NCI-H345 treated with DMSO at 0.1 percent for 48 hours (cell line): ENCODE results near the gene RASGRP2.

Source experiments
- DNase-seq: peaks from one replicate; lab custom pipeline; 2025; ENCODE audit not compliant: unreplicated experiment; lab: John Stamatoyannopoulos, UW

Gene RASGRP2

GRCh38 chr11:64743591-64744543 lies at the start of gene RASGRP2:
Gene RASGRP2 (minus strand): TSS chr11:64744142. CDS start chr11:64742866, 1,276 bp downstream.
- no peak for DNase-seq

DNA sequence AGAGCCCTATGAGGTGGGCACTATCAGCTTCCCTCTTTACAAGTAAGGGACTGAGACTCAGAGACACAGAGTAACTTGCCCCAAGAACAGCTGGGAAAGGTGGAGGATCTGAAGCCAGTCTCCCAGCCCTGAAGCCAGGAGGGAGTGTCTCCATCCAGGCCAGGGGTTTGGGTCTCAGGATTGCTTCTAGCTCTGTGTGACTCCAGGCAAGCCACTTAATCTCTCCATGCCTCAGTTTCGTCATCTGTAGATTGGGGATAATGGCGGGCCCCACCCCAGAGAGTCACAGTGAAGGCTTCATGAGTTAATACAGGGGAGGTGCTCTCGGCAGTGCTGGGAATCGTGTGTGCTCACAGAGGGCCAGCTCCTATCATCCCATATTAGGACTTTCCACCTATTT lies 48.5 kb upstream of the RASGRP2 start:
- no peak for DNase-seq

DNA sequence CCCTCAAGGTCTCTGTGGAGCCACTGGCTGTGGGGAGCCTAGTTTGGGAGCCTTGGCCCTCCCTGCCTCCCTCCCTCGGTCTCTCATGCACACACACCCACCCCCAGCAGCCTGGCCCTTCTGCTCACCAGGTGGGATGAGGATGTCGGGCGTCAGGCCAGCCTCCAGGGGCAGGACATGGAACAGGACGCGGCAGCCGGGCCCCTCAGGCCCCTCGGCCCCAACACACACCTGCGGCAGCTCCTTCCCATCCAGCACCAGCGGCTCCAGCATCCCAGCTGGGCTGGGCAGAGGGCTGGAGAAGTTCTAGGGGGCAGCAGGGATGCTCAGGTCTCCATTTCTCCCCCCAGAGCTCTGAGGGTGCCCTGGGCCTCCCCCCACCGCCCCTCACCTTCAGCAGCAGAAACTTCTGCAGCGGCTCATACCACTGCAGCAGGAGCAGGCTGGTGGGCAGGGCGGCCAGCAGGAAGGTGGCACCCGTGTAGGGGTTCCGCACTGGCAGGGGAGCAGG lies 47.9 kb upstream of the RASGRP2 start:
- DNase-seq = no peak

DNA sequence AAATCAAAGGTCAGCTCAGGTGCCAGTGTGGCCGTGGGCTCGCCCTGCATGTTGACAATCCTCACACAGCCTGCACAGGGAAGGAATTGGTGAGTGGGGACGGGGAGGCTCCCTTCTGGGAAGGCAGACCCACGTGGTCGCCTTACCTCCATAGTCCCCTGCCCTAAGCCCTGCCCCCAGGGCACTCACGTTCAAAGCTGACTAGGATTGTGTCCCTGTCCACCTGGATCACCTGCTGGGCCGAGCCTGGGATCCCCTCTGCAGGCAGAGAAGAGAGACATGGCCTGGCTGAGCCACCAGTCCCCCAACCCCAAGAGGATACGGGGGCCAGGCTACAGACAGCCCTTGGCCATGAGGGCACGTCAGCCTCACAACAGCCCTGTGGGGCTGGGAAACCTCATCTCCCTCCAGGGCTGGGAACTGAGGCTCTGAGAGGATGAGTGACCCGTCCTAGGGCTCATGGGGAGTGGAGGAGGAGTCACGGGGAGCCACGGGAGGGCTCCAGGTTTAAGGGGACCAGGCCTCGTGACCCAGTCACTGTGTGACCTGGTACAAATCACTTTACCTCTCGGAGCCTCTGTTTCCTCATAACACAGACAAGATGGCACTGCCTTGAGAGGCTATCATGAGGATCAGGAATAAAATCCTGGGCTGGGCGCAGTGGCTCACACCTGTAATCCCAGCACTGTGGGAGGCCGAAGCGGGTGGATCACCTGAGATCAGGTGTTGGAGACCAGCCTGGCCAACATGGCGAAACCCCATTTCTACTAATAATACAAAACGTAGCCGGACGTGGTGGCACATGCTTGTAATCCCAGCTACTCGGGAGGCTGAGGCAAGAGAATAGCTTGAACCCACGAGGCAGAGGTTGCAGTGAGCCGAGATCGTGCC lies 46.5 kb upstream of the RASGRP2 start:
- DNase-seq = no peak

DNA sequence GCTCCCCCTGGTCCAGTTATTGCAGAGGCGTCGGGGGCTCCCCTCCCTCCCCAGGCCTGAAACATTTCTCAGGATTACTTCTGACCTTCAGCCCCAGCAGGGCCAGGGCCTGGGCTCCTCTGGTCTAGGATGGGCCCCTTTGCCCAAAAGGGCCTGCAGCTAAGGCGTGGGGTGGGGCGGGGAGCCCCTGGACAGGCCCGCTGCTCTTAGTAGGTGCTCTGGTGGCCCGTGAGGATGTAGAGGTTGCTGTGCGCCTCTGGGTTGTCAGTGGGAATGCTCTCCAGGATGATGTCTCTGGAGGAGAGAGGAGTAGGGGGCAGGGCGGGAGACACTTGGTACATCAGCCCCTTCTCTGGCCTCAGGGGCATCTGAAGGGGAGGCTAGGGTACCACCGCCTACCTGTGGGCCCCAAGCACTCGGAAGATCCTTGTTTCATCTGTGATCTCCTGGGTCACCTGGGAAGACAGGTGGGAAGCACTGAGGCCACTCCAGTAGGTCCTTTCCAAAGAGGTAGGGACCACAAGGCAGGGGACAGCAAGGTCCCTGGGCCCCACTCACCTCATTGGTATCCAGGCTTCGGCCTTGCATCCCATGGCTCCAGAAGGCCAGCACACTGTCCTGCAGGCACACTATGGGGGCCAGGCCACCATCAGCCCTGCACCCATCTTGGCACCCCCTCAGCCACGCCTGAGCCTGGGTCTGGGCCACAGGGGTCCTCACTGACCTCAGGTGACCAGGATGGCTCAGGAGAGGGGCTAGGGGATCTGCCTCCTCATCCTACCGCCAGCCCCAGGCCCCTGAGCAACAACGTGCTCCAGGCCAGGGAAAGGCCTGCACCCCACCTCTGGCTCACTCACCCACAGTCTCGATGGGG lies 45.6 kb upstream of the RASGRP2 start:
- DNase-seq = no peak

DNA sequence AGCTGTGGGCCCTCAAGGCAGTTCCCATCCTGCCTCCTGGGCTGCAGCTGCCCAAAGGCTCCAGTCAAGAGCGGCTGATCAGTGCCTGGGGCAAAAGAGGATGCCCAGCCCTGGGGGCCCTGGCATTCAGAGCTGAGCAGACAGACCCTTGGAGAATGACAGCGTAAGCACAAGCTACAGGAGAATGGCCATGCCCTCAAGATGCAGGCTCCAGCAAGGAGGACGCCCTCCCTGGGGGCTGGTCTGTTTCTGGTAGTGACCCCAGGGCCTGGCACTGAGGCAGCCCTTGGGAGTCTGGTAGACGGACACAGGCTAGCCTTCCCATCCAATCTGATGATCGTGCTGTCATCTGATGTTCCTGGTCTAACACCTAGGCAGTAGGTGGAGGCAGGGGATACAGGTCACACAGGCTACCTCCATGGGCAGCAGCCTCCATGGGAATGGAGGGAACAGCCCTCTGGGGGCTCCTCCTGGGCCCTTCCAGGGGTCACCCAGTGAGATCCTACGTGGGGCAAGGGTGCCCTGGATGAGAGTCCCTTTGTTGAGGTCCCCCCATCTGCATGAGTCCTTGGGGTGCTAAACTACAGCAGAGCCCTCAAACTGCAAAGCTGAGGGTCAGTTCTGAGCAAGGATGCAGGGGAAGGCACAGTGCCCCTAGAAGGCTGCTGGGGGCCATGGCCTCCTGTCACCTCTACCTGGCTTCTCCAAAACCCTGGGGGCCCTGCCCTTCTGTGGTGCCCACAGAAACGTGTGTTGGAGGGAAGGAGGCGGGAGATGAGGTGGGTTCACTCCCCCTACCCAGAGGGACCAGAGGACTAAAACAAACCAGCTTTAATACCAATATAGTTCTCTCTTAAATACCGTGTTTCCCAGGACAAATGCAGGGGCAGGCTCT lies 44.6 kb upstream of the RASGRP2 start:
- DNase-seq = no peak

DNA sequence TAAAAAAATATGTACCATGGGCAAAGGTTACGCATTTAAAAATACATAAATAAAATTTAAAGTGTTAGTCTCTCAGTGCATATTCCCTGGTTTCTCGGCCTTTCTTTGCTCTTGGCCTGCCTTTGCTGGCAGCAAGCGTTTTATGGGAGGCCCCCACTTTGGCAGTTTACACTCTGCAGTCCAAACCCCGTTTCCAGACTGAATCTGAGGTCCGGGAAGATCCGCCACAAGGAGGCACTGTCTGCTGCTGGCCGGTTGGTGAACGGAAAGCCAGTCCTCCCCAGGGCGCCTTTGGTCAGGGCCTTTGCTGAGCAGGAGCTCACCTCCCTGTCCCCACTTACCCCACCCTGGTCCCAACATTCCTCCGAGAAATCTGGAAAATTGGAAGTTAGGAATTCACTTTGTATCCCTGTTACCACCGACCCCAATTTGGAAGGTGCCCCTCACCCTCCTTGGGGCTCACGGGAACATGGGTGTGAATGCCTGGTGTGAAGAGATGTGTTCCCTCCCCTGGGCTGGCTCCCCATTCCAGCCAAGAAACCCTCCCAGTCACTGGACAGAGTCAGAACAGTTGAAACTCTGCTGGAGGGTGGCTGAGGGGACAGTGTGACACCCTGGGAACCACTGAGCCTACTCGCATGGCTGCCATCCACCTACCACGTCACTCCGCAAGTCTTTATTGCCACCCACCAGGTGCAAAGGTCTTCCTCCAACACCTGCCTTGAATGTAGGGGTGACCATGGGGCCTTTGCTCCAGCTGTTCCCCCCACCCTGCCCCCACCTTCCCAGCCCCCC lies 43.8 kb upstream of the RASGRP2 start:
- no peak for DNase-seq

- no peak for DNase-seq
Observed at GRCh38 chr11:64786308-64786707, 42.4 kb upstream of the RASGRP2 start.

DNA sequence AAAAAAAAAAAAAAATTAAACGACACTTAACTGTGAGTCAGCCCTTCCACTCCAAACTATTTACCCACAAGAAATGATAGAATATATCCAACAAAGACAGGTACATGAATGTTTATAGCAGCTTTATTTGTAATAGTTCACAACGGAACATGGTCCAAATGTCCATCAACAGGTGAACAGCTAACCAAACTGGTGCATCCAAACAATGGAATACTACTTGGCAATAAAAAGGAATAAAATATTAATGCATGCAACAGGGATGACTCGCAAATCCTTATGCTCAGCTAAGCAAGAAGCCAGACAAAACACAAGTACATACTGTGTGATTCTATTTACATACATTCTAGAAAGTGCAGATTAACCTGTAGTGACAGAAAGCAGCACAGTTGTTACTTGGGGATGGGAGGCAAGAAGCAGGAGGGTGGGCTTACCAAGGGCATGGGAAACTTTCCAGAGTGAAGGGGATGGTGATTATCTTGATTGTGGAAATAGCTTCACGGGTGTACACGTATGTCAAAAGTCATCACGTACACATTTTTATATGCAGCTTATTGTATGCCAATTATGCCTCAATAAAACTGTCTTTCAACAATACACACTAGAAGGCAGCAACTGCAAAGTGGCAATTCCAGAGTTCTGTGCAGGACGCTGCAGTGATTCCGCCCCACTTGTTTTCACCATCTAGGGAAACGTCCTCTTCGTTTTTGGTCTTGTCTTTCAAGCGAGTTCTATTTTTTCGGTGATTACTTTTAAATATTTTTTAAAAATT lies 41.1 kb upstream of the RASGRP2 start:
- DNase-seq = no peak

DNA sequence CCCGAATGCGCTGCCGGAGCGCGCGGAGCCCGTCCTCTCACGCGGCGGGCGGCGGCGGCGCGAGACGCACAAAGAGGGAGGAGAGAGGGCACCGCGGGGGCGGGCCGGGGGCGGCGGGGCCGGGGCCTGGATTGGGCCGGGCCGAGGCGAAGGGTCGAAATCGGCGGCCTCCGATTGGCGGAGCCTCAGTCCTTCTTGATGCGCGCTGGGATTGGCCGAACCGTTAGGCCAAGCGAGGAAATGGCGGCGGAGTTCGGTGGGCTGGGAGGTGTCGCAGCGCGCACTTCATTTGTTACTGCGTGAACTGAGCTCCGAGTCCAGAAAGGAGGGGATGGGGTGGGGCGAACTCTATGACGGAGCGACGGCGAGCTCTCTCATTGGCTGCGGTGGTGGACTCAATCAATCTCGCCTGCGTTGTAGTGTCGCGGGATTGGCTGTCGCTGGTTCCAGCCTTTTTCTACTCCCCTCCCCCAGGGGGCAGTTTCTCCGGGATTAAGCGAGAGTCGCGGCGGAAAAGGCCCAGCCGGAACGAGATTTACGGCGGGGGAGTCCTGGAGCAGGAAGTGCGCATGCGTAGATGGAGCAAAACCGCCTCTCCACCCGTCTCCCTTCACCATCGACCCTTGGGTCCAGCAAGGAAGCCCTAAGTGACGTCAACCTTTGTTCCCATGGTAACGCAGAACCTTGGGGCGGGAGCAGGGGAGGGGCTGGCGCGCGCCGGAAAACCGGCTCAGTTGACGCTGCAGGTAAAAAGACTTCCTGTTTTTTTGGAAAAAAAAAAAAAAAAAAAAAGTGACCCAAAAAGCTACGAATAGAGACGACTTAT lies 34.7 kb upstream of the RASGRP2 start, which contains the start of gene SF1:
Gene SF1 (minus strand): TSS at position 70 of the 826 bp plus-strand sequence. CDS start 150 bp downstream, outside the sequence.
- peak; percentile 99 for DNase-seq

GRCh38 chr11:64778223-64778472 lies 34.2 kb upstream of the RASGRP2 start:
- no peak for DNase-seq

DNA sequence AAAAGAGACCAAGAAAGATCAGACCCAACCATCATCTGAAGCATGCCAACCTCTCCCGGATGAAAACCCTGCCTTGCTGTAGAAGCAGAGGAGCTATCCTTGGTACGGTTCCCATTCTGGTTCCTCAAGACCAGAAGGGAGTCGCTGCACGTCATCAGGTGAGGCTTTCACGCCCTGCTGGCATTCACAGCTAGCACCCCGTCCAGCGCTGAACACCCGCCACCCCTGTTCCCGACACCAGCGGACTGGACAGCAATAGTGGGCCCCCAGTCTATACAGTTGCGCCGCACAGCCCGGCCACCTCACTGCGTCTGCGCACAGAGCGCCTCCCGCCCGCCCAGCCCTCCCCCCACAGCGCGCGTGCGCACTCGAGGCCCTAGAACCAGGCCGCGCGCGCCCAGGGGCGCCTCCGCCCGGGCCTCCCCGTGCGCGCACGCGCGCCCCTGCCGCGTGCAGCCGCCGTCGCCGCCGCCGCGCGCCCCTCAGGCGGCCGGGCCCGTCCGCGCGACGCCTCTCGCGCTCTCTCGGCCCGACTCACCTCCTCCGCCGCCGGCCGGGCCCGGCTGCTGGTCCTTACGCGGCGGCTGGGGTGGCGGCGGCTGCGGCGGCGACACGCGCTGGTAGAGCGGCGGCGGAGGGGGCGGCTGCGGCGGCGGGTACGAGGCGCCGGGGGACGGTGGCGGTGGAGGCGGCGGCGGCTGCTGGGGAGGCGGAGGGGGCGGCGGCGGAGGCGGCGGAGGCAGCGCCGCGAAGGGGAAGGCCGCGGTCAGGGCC lies 33.7 kb upstream of the RASGRP2 start:
- DNase-seq = peak; percentile 57

DNA sequence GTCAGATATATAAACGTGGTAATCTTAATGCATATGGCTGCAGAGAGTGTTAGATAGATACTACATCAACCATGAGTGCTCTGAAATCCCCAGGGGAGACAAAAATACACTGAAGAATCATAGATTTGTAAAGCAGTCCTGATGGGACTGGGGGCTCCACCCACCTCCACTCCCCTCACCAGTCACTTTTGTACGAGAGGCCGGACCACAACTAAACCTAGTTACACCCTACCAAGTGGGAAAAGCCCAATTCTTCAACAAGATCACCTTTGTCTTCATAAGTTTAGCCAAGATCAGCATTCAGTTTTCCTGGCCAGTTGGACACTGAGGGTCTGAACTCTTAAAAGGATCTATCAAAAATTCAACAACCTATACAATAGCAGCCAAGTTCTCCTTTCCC lies 32.9 kb upstream of the RASGRP2 start:
- no peak for DNase-seq

DNA sequence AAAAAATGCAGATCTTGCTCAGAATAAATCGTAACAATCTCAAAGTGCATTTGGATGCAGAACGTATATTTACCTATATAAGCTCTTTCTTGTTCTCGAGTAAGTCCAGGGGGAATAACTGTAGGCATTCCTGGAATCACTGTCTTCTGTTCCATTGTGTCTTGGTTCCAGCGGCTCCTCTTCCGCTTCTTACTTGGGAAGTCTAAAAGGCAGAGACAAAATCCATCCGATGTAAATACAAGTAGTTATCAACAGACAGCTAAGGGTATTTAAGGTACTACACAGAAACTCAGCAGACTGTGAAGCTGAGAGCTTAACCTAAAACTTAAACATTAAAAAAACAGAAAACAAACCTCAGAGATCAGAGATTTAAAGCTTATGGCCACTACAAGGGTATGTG lies 32.5 kb upstream of the RASGRP2 start:
- DNase-seq = no peak

- DNase-seq = no peak
Observed at GRCh38 chr11:64774144-64774543, 30.2 kb upstream of the RASGRP2 start.

DNA sequence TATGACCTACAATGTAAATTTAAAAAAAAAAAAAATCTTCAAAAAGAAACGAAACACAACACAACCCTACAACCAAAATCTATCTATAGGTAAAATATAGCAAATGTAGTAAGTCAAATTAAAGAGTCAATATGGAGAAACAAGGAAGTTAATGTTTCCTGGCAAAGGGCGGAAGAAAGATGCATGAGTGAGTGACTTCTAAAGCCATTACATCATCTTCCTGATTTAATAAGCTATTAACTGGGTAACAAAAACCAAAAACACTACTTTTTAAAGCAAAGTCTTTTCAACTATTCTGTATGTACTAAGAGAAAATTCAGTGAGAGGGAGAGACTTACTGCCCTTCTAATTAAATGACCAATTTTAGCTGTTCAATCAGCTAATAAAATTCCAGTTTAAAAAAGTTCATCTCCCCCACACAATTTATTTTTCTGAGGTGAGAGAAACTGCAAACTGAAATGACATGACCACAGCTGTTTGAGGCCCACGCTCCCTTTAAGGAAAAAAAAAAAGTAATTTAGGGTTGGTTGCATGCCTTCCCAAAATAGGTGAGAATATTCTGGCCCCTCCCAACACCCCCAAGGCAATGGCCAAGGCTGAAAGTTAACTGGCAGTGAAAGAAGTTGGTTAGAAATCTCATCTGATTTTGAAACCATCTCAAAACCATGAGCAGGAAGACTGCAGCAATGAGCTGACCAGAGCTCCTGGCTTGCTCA lies 28.5 kb upstream of the RASGRP2 start:
- no peak for DNase-seq
